ENCODE results near the gene VCL.

VCL gene

GRCh38 chr10:74049955-74050354, 52.0 kb downstream of the VCL start:
- TF ChIP-seq POLR2AphosphoS5 (IDR thresholded peaks at IDR 0.05; ENCODE audit: low read depth) (no peak), REST (IDR thresholded peaks at IDR 0.05; ENCODE audit: insufficient replicate concordance, low read depth) (no peak), SPI1 (IDR thresholded peaks at IDR 0.05; ENCODE audit: borderline replicate concordance, low read depth) (no peak), CTCF (IDR thresholded peaks at IDR 0.05; ENCODE audit: insufficient read depth, low read length) (no peak), GABPA (IDR thresholded peaks at IDR 0.05; ENCODE audit: low read depth) (no peak)
- Histone ChIP-seq H3K27ac (replicated peaks) (no peak overlapping the region), H3K4me3 (replicated peaks; ENCODE audit: insufficient read depth, low read length) (no peak overlapping the region), H3K27me3 (ENCODE audit: insufficient read depth, poor library complexity, severe bottlenecking) (no peaks in the 10 kb centered on the region)
- no peak for DNase-seq (ENCODE audit: low read depth in 1 of 2, low spot score in 1 of 2)

- H3K4me3 ChIP-seq (replicated peaks; ENCODE audit: insufficient read depth, low read length), result no peak overlapping the region
- TF ChIP-seq SPI1 (IDR thresholded peaks at IDR 0.05; ENCODE audit: borderline replicate concordance, low read depth) (no peak), CTCF (IDR thresholded peaks at IDR 0.05; ENCODE audit: insufficient read depth, low read length) (no peak), POLR2AphosphoS5 (IDR thresholded peaks at IDR 0.05; ENCODE audit: low read depth) (no peak), REST (IDR thresholded peaks at IDR 0.05; ENCODE audit: insufficient replicate concordance, low read depth) (no peak), GABPA (IDR thresholded peaks at IDR 0.05; ENCODE audit: low read depth) (no peak)
- no peaks in the 10 kb centered on the region for H3K27me3 ChIP-seq (ENCODE audit: insufficient read depth, poor library complexity, severe bottlenecking)
- H3K27ac ChIP-seq (replicated peaks), result no peak overlapping the region
- DNase-seq (ENCODE audit: low read depth in 1 of 2, low spot score in 1 of 2), result no peak
Observed at GRCh38 chr10:74050653-74051052, 52.7 kb downstream of the VCL start.

GRCh38 chr10:74051736-74052342, 53.9 kb downstream of the VCL start:
- no peak for TF ChIP-seq GABPA (IDR thresholded peaks at IDR 0.05; ENCODE audit: low read depth)
- no peak for TF ChIP-seq POLR2AphosphoS5 (IDR thresholded peaks at IDR 0.05; ENCODE audit: low read depth)
- TF ChIP-seq REST (IDR thresholded peaks at IDR 0.05; ENCODE audit: insufficient replicate concordance, low read depth), result no peak
- TF ChIP-seq SPI1 (IDR thresholded peaks at IDR 0.05; ENCODE audit: borderline replicate concordance, low read depth), result no peak
- no peak for TF ChIP-seq CTCF (IDR thresholded peaks at IDR 0.05; ENCODE audit: insufficient read depth, low read length)
- DNase-seq (ENCODE audit: low read depth in 1 of 2, low spot score in 1 of 2), result no peak
- Histone ChIP-seq H3K4me3 (replicated peaks; ENCODE audit: insufficient read depth, low read length) (no peak overlapping the region), H3K27ac (replicated peaks) (no peak overlapping the region), H3K27me3 (ENCODE audit: insufficient read depth, poor library complexity, severe bottlenecking) (no peaks in the 10 kb centered on the region)

Data from HL-60 (cell line).